Neural progenitor cell (in vitro differentiated cells): Measurements from ENCODE around the gene CORIN. TPM values are rescaled to one million over a fixed set of nuclear protein-coding genes. Genes with fewer than 3 reads are reported as not detected.

Experiments used
- DNase-seq: peaks from one replicate; pipeline ENCODE4 v3.0.0-alpha.2; 2016; ENCODE audit warnings: low spot score
- H2AFZ ChIP-seq: fragments of 200-600 bp; sonication (generic); replicated peaks from 2 replicates; pipeline ENCODE4 v1.6.1; 2016; ENCODE audit warnings: antibody characterized with exemption
- H3F3A ChIP-seq: fragments of 200-600 bp; sonication (generic); 2 replicates; pipeline ENCODE4 v1.6.1; 2016; ENCODE audit warnings: antibody characterized with exemption, low read depth
- H3K27ac ChIP-seq: fragments of 200-600 bp; sonication (generic); 2 replicates; pipeline ENCODE4 v1.5.1; 2016; ENCODE audit warnings: mild to moderate bottlenecking
- H3K27me3 ChIP-seq: fragments of 200-600 bp; sonication (generic); 2 replicates; pipeline ENCODE4 v1.6.1; 2016; ENCODE audit warnings: mild to moderate bottlenecking, moderate library complexity
- H3K36me3 ChIP-seq: fragments of 200-600 bp; sonication (generic); 2 replicates; pipeline ENCODE4 v1.5.1; 2016
- H3K4me1 ChIP-seq: fragments of 200-600 bp; sonication (generic); 2 replicates; pipeline ENCODE4 v1.6.1; 2016; ENCODE audit warnings: mixed run types
- H3K4me2 ChIP-seq: fragments of 200-600 bp; sonication (generic); 2 replicates; pipeline ENCODE4 v1.6.1; 2016
- H3K4me3 ChIP-seq: fragments of 200-600 bp; sonication (generic); 2 replicates; pipeline ENCODE4 v1.5.1; 2016
- H3K79me2 ChIP-seq: fragments of 200-600 bp; sonication (generic); 2 replicates; pipeline ENCODE4 v1.6.1; 2016; ENCODE audit warnings: low read depth
- H3K9ac ChIP-seq: fragments of 200-600 bp; sonication (generic); 2 replicates; pipeline ENCODE4 v1.6.1; 2016
- H3K9me3 ChIP-seq: fragments of 200-600 bp; sonication (generic); 2 replicates; pipeline ENCODE4 v1.5.1; 2016; ENCODE audit warnings: low read depth
- H4K20me1 ChIP-seq: fragments of 200-600 bp; sonication (generic); 2 replicates; pipeline ENCODE4 v1.6.1; 2016; ENCODE audit warnings: low read depth
- H3K27ac Mint-ChIP-seq: 3 replicates; pipeline ENCODE4 v1.8.0; 2021; ENCODE audit warnings: mixed read lengths
- H3K27me3 Mint-ChIP-seq: 2 replicates; pipeline ENCODE4 v1.8.0; 2022; ENCODE audit warnings: low read depth, mild to moderate bottlenecking, inconsistent platforms, moderate library complexity, mixed read lengths; ENCODE audit not compliant: insufficient read depth
- H3K36me3 Mint-ChIP-seq: 3 replicates; pipeline ENCODE4 v1.8.0; 2021; ENCODE audit warnings: mixed read lengths
- H3K4me1 Mint-ChIP-seq: 3 replicates; pipeline ENCODE4 v1.8.0; 2021; ENCODE audit warnings: mixed read lengths
- H3K4me3 Mint-ChIP-seq: 3 replicates; pipeline ENCODE4 v1.8.0; 2021; ENCODE audit warnings: mild to moderate bottlenecking, moderate library complexity, mixed read lengths
- H3K9me3 Mint-ChIP-seq: 3 replicates; pipeline ENCODE4 v1.8.0; 2020; ENCODE audit warnings: mixed read lengths
- EZH2 ChIP-seq: fragments of 200-600 bp; sonication (generic); IDR thresholded peaks from 2 replicates; pipeline ENCODE4 v1.6.1; 2017; ENCODE audit warnings: antibody characterized with exemption, mild to moderate bottlenecking, moderate library complexity
- EZH2phosphoT487 ChIP-seq: fragments of 200-600 bp; sonication (generic); IDR thresholded peaks from 2 replicates; pipeline ENCODE4 v1.6.1; 2017; ENCODE audit warnings: antibody characterized with exemption
- total RNA-seq: library from RNA; depleted of rRNA; stranded (reverse); fragments of >200 nt; gene quantifications from 2 replicates; pipeline ENCODE4 v1.2.3, GENCODE V29; 2015; ENCODE audit warnings: low replicate concordance
- TF ChIP-seq, protein P1 (sequence below): fragments of 200-600 bp; sonication (generic); IDR thresholded peaks from 2 replicates; pipeline ENCODE4 v1.5.1; 2017; ENCODE audit warnings: antibody characterized with exemption, mild to moderate bottlenecking

Gene CORIN
- total RNA-seq, 1 donor from 2014 or later = not detected

DNA sequence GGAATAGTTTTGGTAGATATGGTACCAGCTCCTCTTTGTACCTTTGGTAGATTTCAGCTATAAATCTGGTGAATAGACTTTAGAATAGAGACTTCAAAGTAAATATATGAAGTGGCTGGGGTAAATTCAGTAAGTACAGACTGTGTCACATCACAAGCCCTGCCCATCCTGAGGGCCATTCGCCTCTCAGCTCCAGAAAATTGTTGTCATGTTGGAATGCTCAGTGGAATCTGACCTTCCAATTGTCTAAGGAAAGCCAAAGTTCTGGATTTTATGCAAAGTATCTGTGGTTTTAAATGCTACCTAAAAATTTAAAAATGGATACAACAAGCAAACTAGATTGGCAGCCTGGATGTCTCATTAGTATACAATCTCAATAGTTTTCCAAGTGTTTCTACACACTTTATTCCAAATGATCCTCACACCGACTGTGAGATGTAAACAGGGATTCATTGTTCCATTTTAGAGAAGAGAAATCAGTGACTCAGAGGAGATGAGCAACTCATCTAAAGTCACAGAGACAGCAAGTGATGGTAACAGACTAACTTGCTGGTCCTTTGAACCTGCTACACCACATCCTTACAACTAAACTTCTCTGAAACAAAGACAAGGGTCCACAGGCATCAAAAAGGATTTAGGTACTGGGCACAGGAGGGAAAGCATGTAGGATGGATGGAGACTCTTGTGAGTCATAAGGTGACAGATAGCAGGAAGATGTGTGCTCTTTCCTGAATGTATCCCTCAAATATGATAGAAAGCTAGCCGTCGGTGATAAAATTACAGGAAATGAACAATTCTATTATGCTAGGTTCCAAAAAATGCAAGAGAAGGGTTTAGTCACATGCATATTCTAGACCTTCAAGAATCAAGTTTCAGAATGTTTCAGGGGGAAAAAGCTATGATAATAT lies 225.5 kb downstream of the CORIN start:
- no peaks in the 10 kb centered on the region for H3K4me1 ChIP-seq
- H3K4me2 ChIP-seq = no peak overlapping the region
- H3K27me3 ChIP-seq = no peaks in the 10 kb centered on the region
- TF ChIP-seq EZH2phosphoT487 (no peak), EZH2 (no peak)
- TF ChIP-seq, protein P1, sequence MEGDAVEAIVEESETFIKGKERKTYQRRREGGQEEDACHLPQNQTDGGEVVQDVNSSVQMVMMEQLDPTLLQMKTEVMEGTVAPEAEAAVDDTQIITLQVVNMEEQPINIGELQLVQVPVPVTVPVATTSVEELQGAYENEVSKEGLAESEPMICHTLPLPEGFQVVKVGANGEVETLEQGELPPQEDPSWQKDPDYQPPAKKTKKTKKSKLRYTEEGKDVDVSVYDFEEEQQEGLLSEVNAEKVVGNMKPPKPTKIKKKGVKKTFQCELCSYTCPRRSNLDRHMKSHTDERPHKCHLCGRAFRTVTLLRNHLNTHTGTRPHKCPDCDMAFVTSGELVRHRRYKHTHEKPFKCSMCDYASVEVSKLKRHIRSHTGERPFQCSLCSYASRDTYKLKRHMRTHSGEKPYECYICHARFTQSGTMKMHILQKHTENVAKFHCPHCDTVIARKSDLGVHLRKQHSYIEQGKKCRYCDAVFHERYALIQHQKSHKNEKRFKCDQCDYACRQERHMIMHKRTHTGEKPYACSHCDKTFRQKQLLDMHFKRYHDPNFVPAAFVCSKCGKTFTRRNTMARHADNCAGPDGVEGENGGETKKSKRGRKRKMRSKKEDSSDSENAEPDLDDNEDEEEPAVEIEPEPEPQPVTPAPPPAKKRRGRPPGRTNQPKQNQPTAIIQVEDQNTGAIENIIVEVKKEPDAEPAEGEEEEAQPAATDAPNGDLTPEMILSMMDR = no peak
- Mint-ChIP-seq H3K4me1 (no peaks in the 10 kb centered on the region), H3K27ac (no peak overlapping the region), H3K9me3 (no peaks in the 10 kb centered on the region), H3K27me3 (peaks cover 2% of the 10 kb centered on the region), H3K4me3 (no peak overlapping the region), H3K36me3 (no peaks in the 10 kb centered on the region)
- no peaks in the 10 kb centered on the region for H3K79me2 ChIP-seq
- H3K9me3 ChIP-seq = no peaks in the 10 kb centered on the region
- H2AFZ ChIP-seq = no peak overlapping the region
- H3K36me3 ChIP-seq = no peaks in the 10 kb centered on the region
- H3F3A ChIP-seq = no peaks in the 10 kb centered on the region
- no peak overlapping the region for H3K4me3 ChIP-seq
- no peak for DNase-seq
- no peaks in the 10 kb centered on the region for H4K20me1 ChIP-seq
- no peak overlapping the region for H3K9ac ChIP-seq
- H3K27ac ChIP-seq = no peak overlapping the region

DNA sequence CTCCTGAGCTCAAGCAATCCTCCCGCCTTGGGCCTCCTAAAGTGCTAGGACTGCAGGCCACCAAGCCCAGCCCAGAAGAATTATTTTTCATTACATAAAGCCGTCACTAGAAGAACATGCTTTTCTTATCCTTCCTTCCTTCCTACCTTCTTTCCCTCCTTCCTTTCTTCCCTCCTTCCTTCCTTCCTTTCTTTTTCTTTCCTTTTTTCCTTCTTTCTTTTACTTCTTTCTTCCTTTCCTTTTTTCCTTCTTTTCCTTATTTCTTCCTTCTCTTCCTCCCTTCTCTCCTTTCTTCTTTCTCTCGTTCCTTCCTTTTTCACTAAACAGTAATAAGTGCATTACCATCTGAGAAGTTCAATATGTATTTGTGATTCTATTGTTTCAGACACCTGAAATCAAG lies 231.4 kb downstream of the CORIN start:
- no peak overlapping the region for H3K27ac ChIP-seq
- no peak overlapping the region for H3K9ac ChIP-seq
- Mint-ChIP-seq H3K36me3 (no peaks in the 10 kb centered on the region), H3K4me1 (no peaks in the 10 kb centered on the region), H3K4me3 (no peak overlapping the region), H3K9me3 (no peaks in the 10 kb centered on the region), H3K27ac (no peak overlapping the region), H3K27me3 (peaks cover 5% of the 10 kb centered on the region)
- H3K36me3 ChIP-seq = no peaks in the 10 kb centered on the region
- no peaks in the 10 kb centered on the region for H3F3A ChIP-seq
- no peaks in the 10 kb centered on the region for H4K20me1 ChIP-seq
- no peaks in the 10 kb centered on the region for H3K4me1 ChIP-seq
- H3K27me3 ChIP-seq = no peaks in the 10 kb centered on the region
- no peak overlapping the region for H3K4me3 ChIP-seq
- no peak overlapping the region for H3K4me2 ChIP-seq
- H3K9me3 ChIP-seq = no peaks in the 10 kb centered on the region
- TF ChIP-seq EZH2 = no peak
- TF ChIP-seq, protein P1 = no peak
- TF ChIP-seq EZH2phosphoT487 = no peak
- no peak overlapping the region for H2AFZ ChIP-seq
- no peaks in the 10 kb centered on the region for H3K79me2 ChIP-seq
- DNase-seq = no peak

DNA sequence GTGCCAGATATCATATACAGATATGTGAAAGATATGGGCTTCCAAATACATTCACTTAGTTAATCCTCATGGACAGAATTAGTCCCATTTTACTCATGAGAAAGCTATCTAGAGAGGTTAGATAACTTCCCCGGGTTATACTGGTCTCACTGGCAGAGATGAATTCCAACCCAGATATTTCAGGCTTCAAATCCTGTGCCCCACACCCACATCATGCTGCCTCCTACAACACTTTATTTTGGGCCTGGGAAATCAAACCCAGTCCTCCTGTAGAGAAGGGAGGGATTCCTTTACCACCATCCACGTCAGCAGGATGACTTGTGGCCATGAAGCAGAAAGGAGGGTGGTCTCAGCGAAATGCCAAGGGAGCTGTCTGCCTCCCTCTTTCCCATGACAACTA lies 239.0 kb downstream of the CORIN start:
- Histone ChIP-seq H3K27ac (no peak overlapping the region), H3K79me2 (no peaks in the 10 kb centered on the region), H3K9ac (no peak overlapping the region), H3K36me3 (no peaks in the 10 kb centered on the region), H3K27me3 (no peaks in the 10 kb centered on the region), H3F3A (no peaks in the 10 kb centered on the region), H3K4me2 (no peak overlapping the region), H3K4me3 (no peak overlapping the region), H3K4me1 (no peaks in the 10 kb centered on the region), H3K9me3 (no peaks in the 10 kb centered on the region), H2AFZ (no peak overlapping the region), H4K20me1 (no peaks in the 10 kb centered on the region)
- DNase-seq = no peak
- TF ChIP-seq, protein P1 = no peak
- no peak for TF ChIP-seq EZH2phosphoT487
- TF ChIP-seq EZH2 = no peak
- Mint-ChIP-seq H3K4me1 (no peaks in the 10 kb centered on the region), H3K36me3 (no peaks in the 10 kb centered on the region), H3K27me3 (no peaks in the 10 kb centered on the region), H3K4me3 (no peak overlapping the region), H3K27ac (no peak overlapping the region), H3K9me3 (no peaks in the 10 kb centered on the region)
